A673 (cell line): ENCODE data around the gene S100A11. TPM values are rescaled to one million over a fixed set of nuclear protein-coding genes. Genes with fewer than 3 reads are reported as not detected.

Experiments used
- BruUV-seq: library from RNA; stranded (reverse); fragments of 400-500 nt; replicated peaks from 2 replicates; lab custom pipeline; 2021; lab: Mats Ljungman, UMichigan
- CTCF ChIA-PET: fragments of 300-600 bp; sonication (Branson Sonifier 250); formaldehyde crosslinking; loops from one replicate; lab custom pipeline; 2022; ENCODE audit warnings: antibody characterized with exemption; lab: Charles Lee
- POLR2A ChIA-PET: fragments of 300-600 bp; sonication (Branson Sonifier 250); formaldehyde crosslinking; loops from one replicate; lab custom pipeline; 2022; ENCODE audit warnings: antibody characterized with exemption; ENCODE audit not compliant: low non-redundant PET; lab: Charles Lee
- DNase-seq: peaks from one replicate; pipeline ENCODE4 v3.0.0-alpha.2; 2015; ENCODE audit warnings: low spot score
- H3K27ac ChIP-seq: fragments of 200-600 bp; sonication (generic); 2 replicates; pipeline ENCODE4 v1.5.1; 2016; ENCODE audit warnings: mixed run types, low read depth, mild to moderate bottlenecking, mixed read lengths, antibody characterized with exemption, low read length; ENCODE audit not compliant: poor library complexity, severe bottlenecking
- H3K27me3 ChIP-seq: fragments of 200-600 bp; sonication (generic); replicated peaks from 2 replicates; pipeline ENCODE4 v1.6.1; 2017; ENCODE audit warnings: mixed run types, low read depth, mild to moderate bottlenecking, mixed read lengths, antibody characterized with exemption, low read length; ENCODE audit not compliant: insufficient read depth, poor library complexity
- H3K36me3 ChIP-seq: fragments of 200-600 bp; sonication (generic); 2 replicates; pipeline ENCODE4 v1.6.1; 2016; ENCODE audit warnings: mixed run types, mild to moderate bottlenecking, mixed read lengths, antibody characterized with exemption, low read length; ENCODE audit not compliant: insufficient read depth, poor library complexity, severe bottlenecking
- H3K4me1 ChIP-seq: fragments of 200-600 bp; sonication (generic); 2 replicates; pipeline ENCODE4 v1.6.1; 2017; ENCODE audit warnings: mixed run types, mild to moderate bottlenecking, mixed read lengths, antibody characterized with exemption, low read length; ENCODE audit not compliant: insufficient read depth, poor library complexity, severe bottlenecking
- H3K4me3 ChIP-seq: fragments of 200-600 bp; sonication (generic); 2 replicates; pipeline ENCODE4 v1.5.1; 2016; ENCODE audit warnings: low read depth, mixed run types, mild to moderate bottlenecking, mixed read lengths, low read length; ENCODE audit not compliant: poor library complexity, severe bottlenecking
- H3K9me3 ChIP-seq: fragments of 200-600 bp; sonication (generic); 2 replicates; pipeline ENCODE4 v1.6.1; 2016; ENCODE audit warnings: mixed run types, low read depth, mild to moderate bottlenecking, mixed read lengths, antibody characterized with exemption, low read length; ENCODE audit not compliant: poor library complexity, severe bottlenecking
- CTCF ChIP-seq: fragments of 300-800, 200-600 bp; sonication (generic); conservative IDR thresholded peaks from 2 replicates; pipeline ENCODE4 v1.5.1; 2017; ENCODE audit warnings: low read depth, mild to moderate bottlenecking, antibody characterized with exemption, low read length, moderate library complexity, mixed read lengths
- EZH2 ChIP-seq: fragments of 200-600 bp; sonication (generic); IDR thresholded peaks from 2 replicates; pipeline ENCODE4 v1.6.1; 2017; ENCODE audit warnings: borderline replicate concordance, low read depth, mild to moderate bottlenecking, mixed read lengths, antibody characterized with exemption, low read length; ENCODE audit not compliant: poor library complexity, severe bottlenecking
- intact Hi-C: fragments of 100-400 bp; cut with micrococcal nuclease; formaldehyde crosslinking; loops from one replicate; pipeline ENCODE4 v1.10.0; 2022; ENCODE audit not compliant: unreplicated experiment
- total RNA-seq: library from RNA; stranded (reverse); gene quantifications from 2 replicates; pipeline ENCODE4 v1.2.3, GENCODE V29; 2021

Gene S100A11
- total RNA-seq, 1 experiment from 2014 or later, result 151 TPM

GRCh38 chr1:151985768-151986167, 51.0 kb downstream of the S100A11 start:
- DNase-seq, result no peak
- no TSS peak for BruUV-seq
- Histone ChIP-seq H3K27ac (no peak overlapping the region), H3K9me3 (no peaks in the 10 kb centered on the region), H3K27me3 (no peaks in the 10 kb centered on the region), H3K4me1 (peaks cover 38% of the 10 kb centered on the region), H3K36me3 (peaks cover 6% of the 10 kb centered on the region), H3K4me3 (no peak overlapping the region)
- ChIA-PET CTCF (no interaction called here), POLR2A (interaction anchor here (0.6 kb wide), 1 partner anchor 13 kb away, joined by 5 read pairs; no protein-coding TSS in a partner anchor)
- no peak for TF ChIP-seq EZH2
- TF ChIP-seq CTCF, result no peak
- intact Hi-C loops, result no loop called here

- H3K4me1 ChIP-seq, result peaks cover 38% of the 10 kb centered on the region
- peaks cover 6% of the 10 kb centered on the region for H3K36me3 ChIP-seq
Measured at GRCh38 chr1:151985270-151985669, 51.5 kb downstream of the S100A11 start.

GRCh38 chr1:151984313-151984956, 52.4 kb downstream of the S100A11 start:
- CTCF ChIA-PET, result no interaction called here
- Histone ChIP-seq H3K27me3 (no peaks in the 10 kb centered on the region), H3K9me3 (no peaks in the 10 kb centered on the region), H3K36me3 (peaks cover 6% of the 10 kb centered on the region), H3K4me1 (peaks cover 33% of the 10 kb centered on the region), H3K27ac (no peak overlapping the region), H3K4me3 (no peak overlapping the region)
- POLR2A ChIA-PET, result no interaction called here
- BruUV-seq, result no TSS peak
- DNase-seq, result no peak
- intact Hi-C loops, result no loop called here
- TF ChIP-seq CTCF, result no peak
- TF ChIP-seq EZH2, result no peak

More at GRCh38 chr1:151985270-151985669, 51.5 kb downstream of the S100A11 start:
- no peak for DNase-seq
- intact Hi-C loops, result no loop called here
- Histone ChIP-seq H3K9me3 (no peaks in the 10 kb centered on the region), H3K4me3 (no peak overlapping the region), H3K27me3 (no peaks in the 10 kb centered on the region), H3K27ac (no peak overlapping the region)
- no TSS peak for BruUV-seq
- POLR2A ChIA-PET, result no interaction called here
- TF ChIP-seq CTCF (no peak), EZH2 (no peak)
- CTCF ChIA-PET, result no interaction called here

Other genes with a start within 250 kb of the S100A11 start
- gene TDRKH, start 246.5 kb downstream of the S100A11 start, total RNA-seq, result 2.1 and 3.2 TPM in 2 replicates
- gene LINGO4, start 231.6 kb downstream of the S100A11 start, total RNA-seq, result not detected in 2 replicates
- gene RORC, start 205.2 kb downstream of the S100A11 start, total RNA-seq, result not detected in 2 replicates
- gene C2CD4D, start 197.2 kb downstream of the S100A11 start, total RNA-seq, result not detected in 2 replicates
- not detected in 2 replicates for gene THEM5, start 183.3 kb downstream of the S100A11 start, total RNA-seq
- gene THEM4, start 127.5 kb downstream of the S100A11 start, total RNA-seq, result 1.2 and 3.0 TPM in 2 replicates
- gene S100A10, start 43.1 kb downstream of the S100A11 start, total RNA-seq, result 34.0 and 42.4 TPM in 2 replicates
- gene TCHHL1, start 52.1 kb upstream of the S100A11 start, total RNA-seq, result not detected in 2 replicates
- 0.24 and 0.28 TPM in 2 replicates for gene TCHH, start 78.4 kb upstream of the S100A11 start, total RNA-seq
- gene RPTN, start 122.2 kb upstream of the S100A11 start, total RNA-seq, result not detected in 2 replicates
- gene HRNR, start 187.2 kb upstream of the S100A11 start, total RNA-seq, result not detected in 2 replicates